A549 treated with Mapracorat at 1 μM for 4 hours (cell line): ENCODE data around the gene TPPP. TPM values are rescaled to one million over a fixed set of nuclear protein-coding genes. Genes with fewer than 3 reads are reported as not detected.

Experiments
- total RNA-seq: library from RNA; stranded (reverse); fragments of 200-300 nt; extraction: Qiagen RNA extraction; gene quantifications from 5 replicates; pipeline ENCODE4 v1.2.3, GENCODE V29; 2022

Gene TPPP
- 5.5 to 8.3 TPM (median 6.9 TPM) in 5 replicates for total RNA-seq

DNA sequence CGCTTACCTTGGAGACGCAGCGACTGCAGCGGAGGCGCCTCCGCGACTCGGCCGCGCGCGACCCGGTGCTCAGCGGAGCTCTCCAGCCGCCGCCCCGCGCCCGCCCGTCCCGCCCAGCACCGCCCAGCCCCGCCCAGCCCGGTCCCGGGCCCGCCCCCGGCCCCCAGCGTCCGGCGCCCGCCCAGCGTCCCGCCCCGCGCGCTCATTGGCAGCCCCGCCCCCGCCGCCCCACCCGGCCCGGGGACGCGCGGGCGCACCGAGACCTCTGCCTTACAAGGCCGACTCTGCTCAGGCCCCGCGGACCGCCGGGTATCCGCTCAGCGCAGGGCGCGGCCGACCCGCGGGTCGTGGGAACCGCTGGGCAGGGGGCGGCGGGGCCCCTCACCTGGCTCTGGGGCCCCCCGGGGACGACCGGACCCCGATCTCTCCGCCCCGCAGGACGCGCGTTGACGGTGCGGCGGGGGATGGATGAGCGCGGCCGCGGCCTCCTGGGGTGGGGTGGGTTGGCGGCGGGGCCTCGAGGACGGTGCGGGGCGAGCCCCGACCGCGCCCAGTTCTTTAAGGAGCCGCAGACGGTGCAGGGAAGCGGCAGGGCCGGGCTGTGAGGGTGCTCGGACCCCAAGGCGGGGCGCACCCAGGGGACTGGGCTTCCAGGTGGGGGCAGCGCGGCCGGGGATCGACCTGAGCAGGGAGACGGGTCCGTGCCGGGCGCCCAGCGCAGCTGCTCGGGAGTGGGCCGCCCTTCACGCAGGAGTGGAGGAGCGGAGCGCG lies at the start of gene TPPP:
Gene TPPP, minus strand, starts transcription at position 82 of the 771 bp plus-strand sequence. CDS start 15,292 bp downstream, outside the sequence.

DNA sequence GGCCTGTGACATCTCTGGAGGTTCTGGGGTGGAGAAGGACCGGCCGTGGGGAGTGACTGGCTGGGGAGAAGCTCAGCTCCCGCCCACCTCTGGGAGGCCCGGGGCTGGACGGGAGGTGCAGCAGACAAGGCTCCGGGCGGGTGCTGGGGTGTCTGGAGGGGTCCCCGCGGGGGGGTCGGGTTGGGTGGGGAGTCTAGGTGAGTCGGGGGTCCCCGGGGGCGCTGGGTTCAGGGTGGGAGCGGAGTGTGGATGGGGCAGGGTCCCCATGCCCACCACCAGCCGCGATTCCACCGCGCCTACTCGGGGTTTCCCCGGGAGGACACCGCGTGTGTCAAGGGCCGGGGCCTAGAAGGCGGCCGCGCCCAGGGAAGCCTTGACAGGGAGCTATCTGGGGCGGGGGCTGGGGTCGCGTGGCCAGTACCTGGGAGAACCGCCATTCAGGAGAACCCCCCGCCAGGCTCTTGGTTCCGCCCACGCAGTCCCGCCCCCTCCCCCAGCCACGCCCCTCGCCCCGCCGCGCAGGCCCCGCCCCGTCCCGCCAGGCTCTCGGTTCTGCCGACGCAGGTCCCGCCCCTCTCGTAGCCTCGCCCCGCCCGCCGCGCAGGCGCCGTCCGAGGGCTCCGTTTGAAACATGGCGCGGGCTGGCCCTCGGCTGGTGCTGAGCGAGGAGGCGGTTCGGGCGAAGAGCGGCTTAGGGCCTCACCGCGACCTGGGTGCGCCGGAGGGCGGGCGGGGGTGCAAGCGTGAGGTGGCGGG lies 81.2 kb downstream of the TPPP start, which contains the start of gene CEP72:
Gene CEP72, plus strand, starts transcription at position 610 of the 756 bp plus-strand sequence. Its CDS starts 22 bp downstream, at position 632.

Other genes starting within 250 kb of the TPPP start
- gene SLC9A3, start 168.9 kb downstream of the TPPP start, total RNA-seq = 1.9 to 2.8 TPM (median 2.1 TPM) in 5 replicates
- gene CEP72, start 81.0 kb downstream of the TPPP start, total RNA-seq = 7.5 to 11.3 TPM (median 10.0 TPM) in 5 replicates
- 1.1 to 1.7 TPM (median 1.5 TPM) in 5 replicates for gene ZDHHC11B, start 91.4 kb upstream of the TPPP start, total RNA-seq
- 12.6 to 20.1 TPM (median 16.3 TPM) in 5 replicates for gene ZDHHC11, start 157.6 kb upstream of the TPPP start, total RNA-seq
- gene BRD9, start 199.4 kb upstream of the TPPP start, total RNA-seq = 36.9 to 42.0 TPM (median 40.6 TPM) in 5 replicates
- 61.6 to 77.8 TPM (median 71.3 TPM) in 5 replicates for gene TRIP13, start 199.5 kb upstream of the TPPP start, total RNA-seq